Peyer's patch (tissue), 4 donors: ENCODE results near the gene HK3. TPM values are rescaled to one million over a fixed set of nuclear protein-coding genes. Genes with fewer than 3 reads are reported as not detected.

ENCODE experiments used
- DNase-seq, 3 donors: peaks; one replicate each; pipeline ENCODE4 v3.0.0-alpha.2; 2017 to 2019
- H3K27ac ChIP-seq, 4 donors: fragments of 200-600 bp; sonication (generic); one replicate each; pipeline ENCODE4 v1.5.1; 2016 to 2019
- H3K27me3 ChIP-seq, 2 donors: fragments of 200-600 bp; sonication (generic); one replicate each; pipeline ENCODE4 v1.5.1; 2019
- H3K36me3 ChIP-seq, 3 donors: fragments of 200-600 bp; sonication (generic); one replicate each; pipeline ENCODE4 v1.5.1; 2016 to 2019
- H3K4me1 ChIP-seq, 4 donors: fragments of 200-600 bp; sonication (generic); one replicate each; pipeline ENCODE4 v1.5.1; 2016 to 2019
- H3K4me3 ChIP-seq, 4 donors: fragments of 200-600 bp; sonication (generic); 1 replicate in 3 of 4; 2 replicates in 1 of 4; pipeline ENCODE4 v1.5.1; 2016 to 2019; ENCODE audit warnings: mild to moderate bottlenecking in 1 of 4
- H3K9me3 ChIP-seq, 4 donors: fragments of 200-600 bp; sonication (generic); one replicate each; pipeline ENCODE4 v1.5.1; 2016 to 2019; ENCODE audit warnings: mild to moderate bottlenecking in 1 of 4
- CTCF ChIP-seq, 6 experiments: fragments of 450-650 bp in 4 of 6; fragments of 200-600 bp in 2 of 6; sonication (generic) in 1 of 6; IDR thresholded peaks; one replicate each; pipeline ENCODE4 v1.5.1; 2017 to 2019; ENCODE audit warnings: antibody characterized with exemption in 6 of 6, mild to moderate bottlenecking in 3 of 6, moderate library complexity in 1 of 6
- POLR2A ChIP-seq, 2 donors: fragments of 450-650 bp; IDR thresholded peaks; one replicate each; pipeline ENCODE4 v1.5.1; 2017; ENCODE audit warnings: antibody characterized with exemption in 2 of 2, mild to moderate bottlenecking in 2 of 2, moderate library complexity in 2 of 2
- total RNA-seq, 4 donors: library from RNA; depleted of rRNA; stranded (reverse); fragments of >200 nt; gene quantifications; one replicate each; pipeline ENCODE4 v1.1.0, GENCODE V29; 2016

HK3 gene
- 1 to 10 TPM; 1.6 to 7.4 (median 3.6) TPM for total RNA-seq

- no peak for TF ChIP-seq CTCF (IDR thresholded peaks at IDR 0.05)
- TF ChIP-seq POLR2A (IDR thresholded peaks at IDR 0.05), result no peak
- Histone ChIP-seq H3K27ac (no peak within 1 kb of the TSS), H3K36me3 (peaks cover 0 to 12% (median 0%) of the 10 kb centered on the region in 3 donors), H3K27me3 (no peaks in the 10 kb centered on the region), H3K4me3 (no peak within 1 kb of the TSS), H3K9me3 (no peaks in the 10 kb centered on the region), H3K4me1 (no peaks in the 10 kb centered on the region)
- no peak for DNase-seq
These were observed at the start of gene HK3 for GRCh38 chr5:176899296-176899891. TSS of gene HK3 (minus strand) at chr5:176899346. CDS start at chr5:176896159, 3,187 bp downstream.

- no peaks in the 10 kb centered on the region for H3K27me3 ChIP-seq
- no peak overlapping the region for H3K27ac ChIP-seq
- no peak for TF ChIP-seq POLR2A (IDR thresholded peaks at IDR 0.05)
- no peak for TF ChIP-seq CTCF (IDR thresholded peaks at IDR 0.05)
- H3K9me3 ChIP-seq, result no peaks in the 10 kb centered on the region
- H3K4me1 ChIP-seq, result no peaks in the 10 kb centered on the region
- no peak overlapping the region for H3K4me3 ChIP-seq
- H3K36me3 ChIP-seq, result peaks cover 0 to 70% (median 0%) of the 10 kb centered on the region in 3 donors
- no peak for DNase-seq
These were observed 49.3 kb upstream of the HK3 start for GRCh38 chr5:176948458-176948857.

GRCh38 chr5:176947847-176948246 is 48.7 kb upstream of the HK3 start:
- Histone ChIP-seq H3K9me3 (no peaks in the 10 kb centered on the region), H3K36me3 (peaks cover 0 to 72% (median 0%) of the 10 kb centered on the region in 3 donors), H3K4me1 (no peaks in the 10 kb centered on the region), H3K27ac (no peak overlapping the region), H3K27me3 (no peaks in the 10 kb centered on the region), H3K4me3 (no peak overlapping the region)
- DNase-seq, result no peak
- no peak for TF ChIP-seq CTCF (IDR thresholded peaks at IDR 0.05)
- TF ChIP-seq POLR2A (IDR thresholded peaks at IDR 0.05), result no peak

GRCh38 chr5:176944268-176944667 is 45.1 kb upstream of the HK3 start:
- Histone ChIP-seq H3K9me3 (no peaks in the 10 kb centered on the region), H3K36me3 (peaks cover 0 to 78% (median 0%) of the 10 kb centered on the region in 3 donors), H3K27me3 (no peaks in the 10 kb centered on the region), H3K27ac (no peak overlapping the region), H3K4me3 (no peak overlapping the region), H3K4me1 (no peaks in the 10 kb centered on the region)
- TF ChIP-seq CTCF (IDR thresholded peaks at IDR 0.05) (no peak), POLR2A (IDR thresholded peaks at IDR 0.05) (no peak)
- DNase-seq, result no peak

GRCh38 chr5:176943816-176944215 is 44.7 kb upstream of the HK3 start:
- DNase-seq, result no peak
- peaks cover 0 to 78% (median 0%) of the 10 kb centered on the region in 3 donors for H3K36me3 ChIP-seq
- no peaks in the 10 kb centered on the region for H3K4me1 ChIP-seq
- no peaks in the 10 kb centered on the region for H3K9me3 ChIP-seq
- no peak overlapping the region for H3K4me3 ChIP-seq
- no peaks in the 10 kb centered on the region for H3K27me3 ChIP-seq
- no peak overlapping the region for H3K27ac ChIP-seq
- TF ChIP-seq POLR2A (IDR thresholded peaks at IDR 0.05) (no peak), CTCF (IDR thresholded peaks at IDR 0.05) (no peak)
